OCI-LY1 (cell line): ENCODE data around the gene MAP4K4.

ENCODE experiments used
- CTCF ChIP-seq: fragments of 200-600 bp; sonication (generic), shearing (Covaris generic); IDR thresholded peaks from 2 replicates; pipeline ENCODE4 v1.5.1; 2017; ENCODE audit warnings: mild to moderate bottlenecking, antibody characterized with exemption, low read length, moderate library complexity, mixed read lengths
- EZH2 ChIP-seq: fragments of 200-600 bp; sonication (generic), shearing (Covaris generic); IDR thresholded peaks from 2 replicates; pipeline ENCODE4 v1.8.0; 2017; ENCODE audit warnings: borderline replicate concordance, mixed run types, mild to moderate bottlenecking, antibody characterized with exemption, low read length, moderate library complexity, mixed read lengths

DNA sequence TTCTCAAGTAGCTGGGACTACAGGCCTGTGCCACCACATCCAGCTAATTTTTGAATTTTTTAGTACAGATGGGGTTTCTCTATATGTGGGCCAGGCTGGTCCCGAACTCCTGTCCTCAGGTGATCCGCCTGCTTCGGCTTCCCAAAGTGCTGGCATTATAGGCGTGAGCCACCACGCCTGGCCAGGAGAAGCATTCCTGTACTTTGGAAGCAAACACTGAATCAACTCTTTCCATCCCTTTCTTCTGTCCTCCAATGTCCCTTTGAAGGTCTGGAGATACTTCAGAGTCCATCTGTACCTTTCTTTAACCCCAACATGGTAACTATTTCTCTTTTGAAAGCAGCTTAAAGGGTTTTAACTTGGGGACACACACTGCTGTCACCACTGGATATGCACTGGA, 23.6 kb upstream of the MAP4K4 start:
- TF ChIP-seq CTCF (no peak), EZH2 (no peak)
